ENCODE results near the gene AFF2. TPM values are rescaled to one million over a fixed set of nuclear protein-coding genes. Genes with fewer than 3 reads are reported as not detected.

The AFF2 gene
- polyA plus RNA-seq, 1 experiment, result not detected

GRCh38 chrX:148555571-148556243, 55.3 kb downstream of the AFF2 start:
- no peak for TF ChIP-seq CTCF (IDR thresholded peaks at IDR 0.05; ENCODE audit: insufficient read depth, low read depth, low read length)
- ChIA-PET POLR2A (no interaction called here), CTCF (no interaction called here)
- DNase-seq (ENCODE audit: low read depth), result no peak
- Histone ChIP-seq H3K27me3 (ENCODE audit: control insufficient read depth, insufficient read depth, low read length) (no peaks in the 10 kb centered on the region), H3K4me3 (ENCODE audit: low read depth, low read length) (no peak overlapping the region), H3K36me3 (ENCODE audit: control insufficient read depth, insufficient read depth, low read length) (no peaks in the 10 kb centered on the region)

GRCh38 chrX:148556498-148556897, 56.1 kb downstream of the AFF2 start:
- no peak for TF ChIP-seq CTCF (IDR thresholded peaks at IDR 0.05; ENCODE audit: insufficient read depth, low read depth, low read length)
- POLR2A ChIA-PET, result no interaction called here
- Histone ChIP-seq H3K4me3 (ENCODE audit: low read depth, low read length) (no peak overlapping the region), H3K36me3 (ENCODE audit: control insufficient read depth, insufficient read depth, low read length) (no peaks in the 10 kb centered on the region), H3K27me3 (ENCODE audit: control insufficient read depth, insufficient read depth, low read length) (no peaks in the 10 kb centered on the region)
- CTCF ChIA-PET, result no interaction called here
- no peak for DNase-seq (ENCODE audit: low read depth)

- Histone ChIP-seq H3K27me3 (ENCODE audit: control insufficient read depth, insufficient read depth, low read length) (no peaks in the 10 kb centered on the region), H3K36me3 (ENCODE audit: control insufficient read depth, insufficient read depth, low read length) (no peaks in the 10 kb centered on the region), H3K4me3 (ENCODE audit: low read depth, low read length) (no peak overlapping the region)
- no peak for TF ChIP-seq CTCF (IDR thresholded peaks at IDR 0.05; ENCODE audit: insufficient read depth, low read depth, low read length)
- POLR2A ChIA-PET, result no interaction called here
- CTCF ChIA-PET, result no interaction called here
- DNase-seq (ENCODE audit: low read depth), result no peak
Measured at GRCh38 chrX:148562846-148563245, 62.4 kb downstream of the AFF2 start.

GRCh38 chrX:148567229-148567628, 66.8 kb downstream of the AFF2 start:
- no peak overlapping the region for H3K4me3 ChIP-seq (ENCODE audit: low read depth, low read length)
- no peaks in the 10 kb centered on the region for H3K27me3 ChIP-seq (ENCODE audit: control insufficient read depth, insufficient read depth, low read length)
- no peaks in the 10 kb centered on the region for H3K36me3 ChIP-seq (ENCODE audit: control insufficient read depth, insufficient read depth, low read length)
- peak; percentile 11 for DNase-seq (ENCODE audit: low read depth)
- ChIA-PET POLR2A (no interaction called here), CTCF (no interaction called here)
- no peak for TF ChIP-seq CTCF (IDR thresholded peaks at IDR 0.05; ENCODE audit: insufficient read depth, low read depth, low read length)

GRCh38 chrX:148567779-148568178, 67.4 kb downstream of the AFF2 start:
- CTCF ChIA-PET, result no interaction called here
- no peak for TF ChIP-seq CTCF (IDR thresholded peaks at IDR 0.05; ENCODE audit: insufficient read depth, low read depth, low read length)
- POLR2A ChIA-PET, result no interaction called here

More at GRCh38 chrX:148567779-148568178, 67.4 kb downstream of the AFF2 start:
- DNase-seq (ENCODE audit: low read depth), result no peak
- no peaks in the 10 kb centered on the region for H3K27me3 ChIP-seq (ENCODE audit: control insufficient read depth, insufficient read depth, low read length)
- H3K36me3 ChIP-seq (ENCODE audit: control insufficient read depth, insufficient read depth, low read length), result no peaks in the 10 kb centered on the region
- H3K4me3 ChIP-seq (ENCODE audit: low read depth, low read length), result no peak overlapping the region
